ENCODE measurements around the gene AUP1.

Gene AUP1

GRCh38 chr2:74556159-74556558 is 26.7 kb upstream of the AUP1 start:
- no peak for DNase-seq

- no peak for DNase-seq
Measured at GRCh38 chr2:74555610-74556103, 26.2 kb upstream of the AUP1 start.

DNA sequence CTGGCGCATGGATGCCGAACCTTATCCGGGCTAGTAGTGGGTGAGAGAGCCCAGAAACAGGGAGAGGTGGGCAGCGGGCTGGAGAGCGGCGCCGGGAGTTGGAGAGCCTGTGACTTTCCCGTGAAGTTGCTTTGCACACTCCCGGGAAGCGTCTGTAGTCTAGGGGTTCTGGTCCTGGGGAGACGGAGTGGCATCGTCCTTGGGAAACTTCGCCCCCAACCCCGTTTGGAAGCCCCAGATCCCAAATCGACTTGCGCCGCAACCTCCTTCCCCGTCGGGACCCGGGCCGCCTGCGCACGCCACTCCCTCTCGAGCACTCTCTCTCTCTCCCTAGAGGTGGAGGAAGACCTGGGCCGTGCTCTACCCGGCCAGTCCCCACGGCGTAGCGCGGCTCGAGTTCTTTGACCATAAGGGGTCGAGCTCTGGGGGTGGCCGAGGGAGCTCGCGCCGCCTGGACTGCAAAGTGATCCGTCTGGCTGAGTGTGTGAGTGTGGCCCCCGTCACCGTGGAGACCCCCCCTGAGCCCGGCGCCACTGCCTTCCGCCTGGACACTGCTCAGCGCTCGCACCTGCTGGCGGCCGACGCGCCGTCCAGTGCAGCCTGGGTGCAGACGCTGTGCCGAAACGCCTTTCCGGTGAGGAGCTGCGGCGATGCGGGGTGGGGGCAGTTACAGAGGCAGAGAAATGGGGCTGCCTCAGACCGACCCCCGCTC is 25.5 kb upstream of the AUP1 start:
- peak; percentile 56 to 62 for DNase-seq

DNA sequence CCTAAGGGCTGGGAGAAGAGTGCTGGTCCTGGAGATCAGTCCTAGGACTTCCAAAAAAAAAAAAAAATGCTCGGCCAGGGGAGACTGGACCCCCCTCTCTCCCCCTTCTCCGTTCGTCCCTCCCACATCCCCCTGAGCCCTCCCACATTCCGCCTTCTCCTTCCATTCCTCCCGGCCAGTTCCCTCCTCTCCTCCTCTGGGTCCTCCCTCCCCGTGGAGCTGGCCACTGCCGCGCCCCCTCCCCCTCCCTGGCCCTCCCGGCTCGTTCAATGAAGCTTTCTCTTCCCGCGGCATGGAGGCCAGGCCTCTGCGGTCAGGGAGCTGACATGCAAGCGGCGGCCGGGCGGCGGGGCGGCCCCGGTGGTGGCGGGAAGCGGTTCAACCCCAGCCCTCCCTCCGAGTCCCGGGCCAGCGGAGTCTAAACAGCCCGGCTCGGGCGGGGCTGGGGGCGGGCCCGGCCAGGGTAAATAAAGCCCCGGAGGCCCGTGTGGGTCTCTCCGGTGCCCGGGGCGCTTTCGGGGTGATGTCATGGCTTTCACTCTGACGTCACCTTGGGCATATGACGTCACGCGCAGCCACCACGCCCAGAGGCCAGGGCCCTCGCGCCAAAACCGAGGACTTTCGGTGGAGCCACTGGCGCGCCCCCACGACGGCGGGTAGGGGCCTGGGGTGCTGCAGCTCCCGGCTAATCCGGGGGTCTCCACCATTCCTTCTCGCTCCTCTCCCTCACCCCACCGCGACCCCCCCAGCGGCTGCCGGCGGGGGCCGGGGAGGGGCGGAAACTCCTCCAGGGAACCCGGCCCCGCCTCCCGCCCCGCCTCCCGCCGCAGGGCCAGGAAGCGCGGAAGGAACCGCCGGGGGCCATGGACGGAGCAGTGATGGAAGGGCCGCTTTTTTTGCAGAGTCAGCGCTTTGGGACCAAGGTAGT is 24.6 kb upstream of the AUP1 start, which contains the start of the genes DOK1 and LOXL3:
Gene DOK1 (plus strand): TSS at position 829 of the 928 bp plus-strand sequence. CDS start 35 bp downstream, at position 864.
Gene LOXL3 (minus strand): TSS at position 51 of the 928 bp plus-strand sequence. CDS start 1,308 bp downstream, outside the sequence.
- peak; percentile 88 to 89 for DNase-seq

DNA sequence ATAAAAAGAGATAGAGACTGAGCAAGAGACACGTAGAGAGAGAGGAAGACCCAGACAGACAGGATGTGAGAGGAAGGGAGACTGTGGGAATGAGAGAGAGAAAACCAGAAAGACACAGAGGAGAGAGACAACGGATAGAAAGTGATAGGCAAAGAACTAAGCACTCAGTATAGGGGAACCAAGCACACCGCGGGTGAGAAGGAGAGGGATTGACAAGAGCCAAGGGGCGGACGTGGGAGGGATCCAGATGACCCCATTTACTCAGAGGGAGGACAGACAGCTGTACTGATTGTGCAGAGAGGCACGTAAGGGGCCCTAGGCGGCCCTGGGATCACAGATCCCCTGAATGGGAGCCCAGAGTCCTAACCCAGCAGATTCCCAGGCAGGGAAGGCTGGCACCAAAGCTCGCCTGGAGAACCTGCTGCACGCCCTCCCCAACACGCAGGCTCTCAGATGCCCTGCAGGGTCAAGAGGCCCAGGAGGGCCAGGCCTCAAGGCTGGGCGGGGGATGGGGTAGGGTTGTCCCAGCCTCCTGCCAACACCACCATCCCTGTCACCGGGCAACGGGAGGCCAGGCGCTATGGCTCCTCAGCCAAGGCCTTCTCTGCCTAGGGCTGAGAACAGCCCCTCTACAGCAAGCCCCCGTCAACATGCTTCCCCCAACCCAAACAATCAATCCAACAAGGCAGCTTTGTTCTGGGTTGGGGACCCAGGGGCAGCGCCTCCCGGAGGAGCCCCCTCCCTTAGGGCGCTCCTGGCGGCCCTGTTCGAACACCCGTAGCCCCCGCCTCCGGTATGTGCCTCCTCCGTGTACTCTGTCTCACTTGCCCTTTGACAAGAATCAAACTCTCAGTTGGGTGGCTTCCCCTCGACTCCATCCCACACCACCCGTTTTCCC is 23.7 kb upstream of the AUP1 start:
- DNase-seq = no peak

DNA sequence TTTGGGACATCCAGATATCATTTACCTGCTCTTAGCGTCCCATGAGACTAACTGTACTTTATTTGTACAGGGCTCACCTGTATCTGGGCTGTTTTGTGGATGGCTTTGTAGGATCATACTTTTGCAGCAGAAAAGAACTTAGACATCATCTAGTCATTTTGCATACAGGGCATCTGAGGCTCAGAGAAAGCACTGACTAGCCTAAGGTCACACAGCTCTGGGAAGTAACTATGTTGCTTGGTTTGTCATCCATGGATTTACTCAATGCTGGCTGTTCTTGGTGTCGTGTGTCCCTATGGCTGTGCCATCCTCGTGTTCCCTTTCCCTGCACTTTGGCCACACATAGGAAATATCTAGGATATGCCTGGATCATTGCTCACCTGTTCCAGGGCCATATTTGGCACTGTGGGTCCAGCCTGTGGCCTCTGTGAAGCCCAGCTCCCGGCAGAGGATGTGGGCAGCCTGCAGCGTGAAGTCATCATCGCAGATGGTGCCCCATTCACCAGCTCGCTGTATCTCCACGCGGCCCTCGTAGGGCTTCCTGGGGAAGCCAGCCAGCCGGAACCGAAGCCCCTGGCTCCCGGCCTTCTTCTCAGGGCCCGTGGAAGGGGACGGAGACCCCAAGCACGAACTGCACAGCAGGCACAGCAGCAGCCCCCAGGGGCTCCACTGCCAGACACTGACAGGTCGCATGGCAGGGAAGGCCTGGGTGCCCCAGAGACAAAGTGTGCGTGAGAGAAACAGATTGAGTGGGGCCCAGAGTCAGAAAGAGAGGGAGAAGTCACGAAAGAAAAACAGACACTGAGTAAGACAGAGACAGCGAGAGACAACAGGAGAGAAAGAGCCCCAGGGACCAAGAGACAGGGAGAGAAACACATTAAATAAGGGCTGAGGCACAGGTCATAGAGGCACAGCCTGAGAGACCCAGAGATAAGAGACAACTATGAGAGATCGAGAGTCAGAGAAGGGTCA is 22.7 kb upstream of the AUP1 start:
- no peak for DNase-seq

DNA sequence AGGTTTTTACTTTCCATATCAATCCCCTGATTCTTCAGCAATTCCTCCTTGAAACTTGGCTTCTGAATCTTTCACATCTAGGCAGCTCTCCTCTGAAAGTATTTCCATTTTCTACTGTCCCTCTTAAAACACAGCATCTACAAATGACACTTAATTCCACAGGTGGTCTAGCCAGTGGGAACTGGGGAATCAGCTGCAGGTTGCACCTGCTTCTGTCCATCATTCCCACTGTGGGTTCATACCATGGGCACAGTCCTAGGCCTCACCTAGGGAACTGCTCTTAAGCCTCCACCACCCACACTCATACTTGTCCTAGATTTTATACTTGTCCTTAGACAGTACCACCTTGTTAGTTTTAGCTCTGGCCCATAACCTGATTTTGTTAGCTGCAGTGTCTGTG is 22.0 kb upstream of the AUP1 start:
- DNase-seq = no peak

- no peak for DNase-seq
Measured at GRCh38 chr2:74550231-74550630, 20.7 kb upstream of the AUP1 start.

- peak; percentile 50 to 56 for DNase-seq
Measured at GRCh38 chr2:74548900-74549826, 19.7 kb upstream of the AUP1 start.

GRCh38 chr2:74548285-74548899 is 18.9 kb upstream of the AUP1 start:
- no peak for DNase-seq

DNA sequence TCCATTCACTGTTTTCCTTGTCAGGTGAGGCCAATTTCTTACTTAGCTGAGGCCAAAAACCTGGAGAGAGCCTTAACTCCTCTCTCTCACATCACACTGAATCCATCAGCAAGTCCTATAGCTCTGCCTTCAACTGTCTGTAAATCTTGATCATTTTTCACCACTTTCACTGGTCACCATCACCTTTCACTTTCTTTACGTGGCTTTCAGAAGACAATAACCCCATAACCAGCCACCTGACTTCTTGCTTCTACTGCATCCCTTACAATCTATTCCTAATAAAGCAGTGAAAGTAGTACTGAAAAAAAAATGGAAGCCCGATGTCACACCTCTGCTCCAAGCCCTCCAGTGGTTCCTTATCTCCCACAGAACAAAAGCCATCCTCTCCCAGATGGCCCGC is 16.5 kb upstream of the AUP1 start:
- no peak for DNase-seq

- no peak for DNase-seq
Measured at GRCh38 chr2:74544634-74545033, 15.1 kb upstream of the AUP1 start.

GRCh38 chr2:74542978-74543377 is 13.5 kb upstream of the AUP1 start:
- no peak for DNase-seq

DNA sequence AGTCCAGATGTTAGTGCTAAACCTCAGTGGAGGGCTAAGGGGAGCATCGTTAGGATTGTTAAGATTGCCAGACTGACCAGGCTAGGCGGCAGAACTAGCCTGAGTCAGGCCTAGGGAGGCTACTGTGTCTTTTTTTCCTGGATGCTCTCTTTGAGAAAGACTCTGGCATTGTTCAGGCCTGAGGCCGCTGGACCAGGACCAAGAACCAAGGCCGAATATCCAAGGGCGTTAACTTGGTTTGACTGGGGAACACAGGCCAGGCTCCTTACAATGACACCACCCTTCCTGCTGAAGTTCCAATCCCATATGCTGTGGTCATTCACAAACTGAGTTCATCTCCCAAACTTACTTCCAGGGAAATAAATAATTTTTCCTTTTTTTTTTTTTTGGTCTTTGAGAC is 10.8 kb upstream of the AUP1 start:
- no peak for DNase-seq

GRCh38 chr2:74538881-74539339 is 9.4 kb upstream of the AUP1 start:
- DNase-seq = no peak

DNA sequence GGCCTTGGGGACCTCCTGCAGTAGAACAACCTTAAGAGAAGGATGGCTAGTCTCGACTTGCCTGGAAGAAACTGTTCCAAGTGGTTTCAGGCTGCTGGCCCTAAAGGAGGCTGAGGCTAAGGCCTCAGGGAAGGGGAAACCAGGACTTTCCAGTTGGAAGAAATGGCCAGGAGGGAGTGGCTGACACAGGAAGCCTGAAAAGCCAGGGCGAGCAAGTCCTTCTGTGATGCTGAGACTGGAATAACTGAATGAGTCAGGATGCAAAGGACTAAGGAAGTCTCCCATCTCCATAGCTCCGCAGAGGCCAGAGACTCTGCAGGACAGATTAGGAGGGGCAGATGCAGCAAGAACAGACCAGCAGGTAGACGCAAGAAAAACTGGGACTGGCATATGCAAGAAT is 7.6 kb upstream of the AUP1 start:
- no peak for DNase-seq

DNA sequence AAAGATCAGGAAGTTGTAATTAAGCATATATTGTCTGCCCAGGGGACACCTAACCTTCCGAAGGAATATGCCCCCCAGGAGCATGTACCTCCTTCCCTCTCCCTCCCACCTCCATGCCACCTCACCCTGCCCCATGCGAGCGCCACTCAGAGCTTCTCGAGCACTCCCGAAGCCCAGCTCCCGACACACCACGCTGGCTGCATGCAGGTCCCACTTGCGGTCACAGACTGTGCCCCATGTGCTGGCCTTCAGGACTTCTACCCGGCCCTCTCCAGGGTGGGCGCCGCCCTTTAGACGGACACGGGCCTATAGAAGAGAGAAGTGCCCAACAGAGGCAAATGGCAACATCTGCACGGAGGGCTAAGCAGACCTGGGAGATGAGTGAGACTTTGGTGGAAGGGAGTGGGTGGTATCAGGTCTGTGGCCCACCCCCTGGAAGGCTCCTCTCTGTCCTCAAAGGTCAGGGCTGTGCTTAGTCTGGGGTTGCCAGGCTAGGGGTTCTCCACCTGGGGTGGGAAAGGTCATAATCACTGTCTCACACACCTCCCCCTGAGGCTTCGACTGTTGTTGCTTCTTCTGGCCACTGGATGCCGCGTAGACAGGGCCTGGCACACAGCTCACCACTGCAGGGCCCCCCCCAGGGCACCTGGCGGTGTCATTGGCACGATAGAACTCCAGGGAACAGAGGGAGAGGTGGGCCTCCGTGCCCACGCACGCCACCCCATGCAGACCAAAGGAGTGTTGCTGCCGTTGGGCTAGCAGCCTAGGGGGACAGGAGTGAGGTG is 6.9 kb upstream of the AUP1 start:
- no peak for DNase-seq

DNA sequence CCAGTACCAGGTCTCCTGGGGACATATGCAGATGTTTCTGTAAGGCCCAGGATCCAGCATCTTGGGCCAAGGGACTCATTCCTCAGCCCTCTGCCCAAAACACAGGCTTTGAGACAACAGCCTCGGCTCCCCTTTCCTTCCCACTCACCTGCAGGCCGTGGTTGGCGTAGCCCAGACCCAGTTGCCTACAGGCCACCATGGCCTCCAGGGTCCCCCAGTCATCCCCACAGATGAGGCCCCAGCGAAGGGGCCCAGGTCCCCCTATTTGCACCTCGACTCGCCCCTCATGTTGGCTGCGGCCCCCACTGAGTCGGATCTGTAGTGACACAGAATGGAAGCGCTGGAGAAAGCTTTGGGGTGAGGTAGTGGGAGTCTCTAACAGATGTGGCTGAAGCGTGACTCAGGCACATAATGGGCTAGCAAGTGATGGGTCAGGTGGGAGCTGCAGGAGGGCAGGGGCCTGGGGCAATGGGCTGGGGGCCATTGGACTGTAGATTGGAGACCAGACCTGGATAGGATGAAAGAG is 6.0 kb upstream of the AUP1 start:
- no peak for DNase-seq

GRCh38 chr2:74534411-74534810 is 4.9 kb upstream of the AUP1 start:
- no peak for DNase-seq
